GM19025 (cell line): Measurements from ENCODE around the gene MAU2.
"Not testable (repeated sequence)": the region's sequence is repeated elsewhere in the genome, so short reads cannot be mapped to it uniquely, and the experiment has no call there.

Experiments
- ATAC-seq: cut with Tn5 transposase; IDR thresholded peaks from one replicate; pipeline ENCODE4 v1.9.1; 2021; ENCODE audit warnings: mild to moderate bottlenecking, low read depth, moderate library complexity; ENCODE audit not compliant: unreplicated experiment

The MAU2 gene

GRCh38 chr19:19381007-19381926 is 60.6 kb downstream of the MAU2 start:
- no peak for ATAC-seq

- no peak for ATAC-seq
These were observed 61.5 kb downstream of the MAU2 start for GRCh38 chr19:19382118-19382517.

- ATAC-seq = no peak
These were observed 63.9 kb downstream of the MAU2 start for GRCh38 chr19:19384486-19384885.

- ATAC-seq = peak; percentile 94
These were observed 64.7 kb downstream of the MAU2 start for GRCh38 chr19:19385131-19385895.

GRCh38 chr19:19385896-19386869 is 65.6 kb downstream of the MAU2 start:
- no peak for ATAC-seq

- no peak for ATAC-seq
These were observed 66.5 kb downstream of the MAU2 start for GRCh38 chr19:19387108-19387507.

- no peak for ATAC-seq
These were observed 68.2 kb downstream of the MAU2 start for GRCh38 chr19:19388568-19389555.

GRCh38 chr19:19389683-19390082 is 69.1 kb downstream of the MAU2 start:
- ATAC-seq = not testable (repeated sequence)

GRCh38 chr19:19394333-19394732 is 73.7 kb downstream of the MAU2 start:
- ATAC-seq = not testable (repeated sequence)

- no peak for ATAC-seq
These were observed 79.3 kb downstream of the MAU2 start for GRCh38 chr19:19399733-19400433.

- no peak for ATAC-seq
These were observed 82.2 kb downstream of the MAU2 start for GRCh38 chr19:19402656-19403372.

GRCh38 chr19:19403373-19403901 is 82.8 kb downstream of the MAU2 start:
- ATAC-seq = no peak

GRCh38 chr19:19404879-19405860 is 84.5 kb downstream of the MAU2 start, which contains the start of gene GATAD2A:
Gene GATAD2A, plus strand, starts transcription at chr19:19405675. Its CDS starts 59,671 bp downstream, at chr19:19465346.
- peak; percentile 69 for ATAC-seq

GRCh38 chr19:19405971-19406877 is 85.6 kb downstream of the MAU2 start:
- ATAC-seq = peak; percentile 7

- ATAC-seq = no peak
These were observed 86.4 kb downstream of the MAU2 start for GRCh38 chr19:19406878-19407632.
